ENCODE measurements around the gene GABRA5.
A peak's percentile ranks its signal among the peaks of the same experiment; 100 is the strongest.

The GABRA5 gene

GRCh38 chr15:26890988-26891387, 24.1 kb downstream of the GABRA5 start:
- TF ChIP-seq POU6F1 (CRISPR knock-in tag; IDR thresholded peaks at IDR 0.05; ENCODE audit: borderline replicate concordance, low read depth): no peak
- no peak for ATAC-seq

GRCh38 chr15:26891448-26892181, 24.8 kb downstream of the GABRA5 start:
- TF ChIP-seq OSR1 (CRISPR knock-in tag; IDR thresholded peaks at IDR 0.05): no peak
- no peak for TF ChIP-seq POU6F1 (CRISPR knock-in tag; IDR thresholded peaks at IDR 0.05; ENCODE audit: borderline replicate concordance, low read depth)
- TF ChIP-seq, protein P1, sequence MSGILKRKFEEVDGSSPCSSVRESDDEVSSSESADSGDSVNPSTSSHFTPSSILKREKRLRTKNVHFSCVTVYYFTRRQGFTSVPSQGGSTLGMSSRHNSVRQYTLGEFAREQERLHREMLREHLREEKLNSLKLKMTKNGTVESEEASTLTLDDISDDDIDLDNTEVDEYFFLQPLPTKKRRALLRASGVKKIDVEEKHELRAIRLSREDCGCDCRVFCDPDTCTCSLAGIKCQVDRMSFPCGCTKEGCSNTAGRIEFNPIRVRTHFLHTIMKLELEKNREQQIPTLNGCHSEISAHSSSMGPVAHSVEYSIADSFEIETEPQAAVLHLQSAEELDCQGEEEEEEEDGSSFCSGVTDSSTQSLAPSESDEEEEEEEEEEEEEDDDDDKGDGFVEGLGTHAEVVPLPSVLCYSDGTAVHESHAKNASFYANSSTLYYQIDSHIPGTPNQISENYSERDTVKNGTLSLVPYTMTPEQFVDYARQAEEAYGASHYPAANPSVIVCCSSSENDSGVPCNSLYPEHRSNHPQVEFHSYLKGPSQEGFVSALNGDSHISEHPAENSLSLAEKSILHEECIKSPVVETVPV (CRISPR knock-in tag; IDR thresholded peaks at IDR 0.05): no peak
- ATAC-seq: peak; percentile 88

DNA sequence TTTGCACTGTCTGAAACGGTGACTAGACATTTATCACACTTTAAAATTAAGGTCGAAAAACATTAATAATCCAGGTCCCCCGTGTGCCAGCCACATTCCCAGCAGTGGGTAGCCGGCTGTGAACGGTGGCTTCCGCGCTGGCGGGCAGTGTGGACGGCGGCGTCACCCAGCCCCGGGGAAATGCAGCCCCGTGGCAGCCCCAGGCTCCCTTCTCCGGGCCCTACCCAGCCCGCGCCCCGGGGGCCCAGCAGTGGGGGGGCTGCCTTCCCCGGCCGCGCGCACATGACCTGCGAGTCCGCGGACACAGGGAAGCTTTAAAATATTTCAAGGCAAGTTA, 25.3 kb downstream of the GABRA5 start:
- ATAC-seq: no peak
- TF ChIP-seq PATZ1 (CRISPR knock-in tag; IDR thresholded peaks at IDR 0.05; ENCODE audit: borderline replicate concordance) (no peak), TCF4 (CRISPR knock-in tag; IDR thresholded peaks at IDR 0.05; ENCODE audit: borderline replicate concordance) (no peak), ZNF70 (CRISPR knock-in tag; IDR thresholded peaks at IDR 0.05) (no peak), POU6F1 (CRISPR knock-in tag; IDR thresholded peaks at IDR 0.05; ENCODE audit: borderline replicate concordance, low read depth) (no peak), RARB (CRISPR knock-in tag; IDR thresholded peaks at IDR 0.05) (no peak), BACH2 (CRISPR knock-in tag; IDR thresholded peaks at IDR 0.05; ENCODE audit: borderline replicate concordance) (no peak), GLIS3 (CRISPR knock-in tag; IDR thresholded peaks at IDR 0.05) (no peak), ZNF8 (CRISPR knock-in tag; IDR thresholded peaks at IDR 0.05) (no peak), OSR1 (CRISPR knock-in tag; IDR thresholded peaks at IDR 0.05) (no peak), ZNF565 (CRISPR knock-in tag; conservative IDR thresholded peaks at IDR 0.05; ENCODE audit: low read depth) (no peak), ZFP3 (CRISPR knock-in tag; IDR thresholded peaks at IDR 0.05) (no peak)
- TF ChIP-seq, protein P2, sequence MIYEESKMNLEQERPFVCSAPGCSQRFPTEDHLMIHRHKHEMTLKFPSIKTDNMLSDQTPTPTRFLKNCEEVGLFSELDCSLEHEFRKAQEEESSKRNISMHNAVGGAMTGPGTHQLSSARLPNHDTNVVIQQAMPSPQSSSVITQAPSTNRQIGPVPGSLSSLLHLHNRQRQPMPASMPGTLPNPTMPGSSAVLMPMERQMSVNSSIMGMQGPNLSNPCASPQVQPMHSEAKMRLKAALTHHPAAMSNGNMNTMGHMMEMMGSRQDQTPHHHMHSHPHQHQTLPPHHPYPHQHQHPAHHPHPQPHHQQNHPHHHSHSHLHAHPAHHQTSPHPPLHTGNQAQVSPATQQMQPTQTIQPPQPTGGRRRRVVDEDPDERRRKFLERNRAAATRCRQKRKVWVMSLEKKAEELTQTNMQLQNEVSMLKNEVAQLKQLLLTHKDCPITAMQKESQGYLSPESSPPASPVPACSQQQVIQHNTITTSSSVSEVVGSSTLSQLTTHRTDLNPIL (CRISPR knock-in tag; IDR thresholded peaks at IDR 0.05; ENCODE audit: low read depth): no peak
- TF ChIP-seq, protein P1 (CRISPR knock-in tag; IDR thresholded peaks at IDR 0.05): no peak
- TF ChIP-seq, protein P3, sequence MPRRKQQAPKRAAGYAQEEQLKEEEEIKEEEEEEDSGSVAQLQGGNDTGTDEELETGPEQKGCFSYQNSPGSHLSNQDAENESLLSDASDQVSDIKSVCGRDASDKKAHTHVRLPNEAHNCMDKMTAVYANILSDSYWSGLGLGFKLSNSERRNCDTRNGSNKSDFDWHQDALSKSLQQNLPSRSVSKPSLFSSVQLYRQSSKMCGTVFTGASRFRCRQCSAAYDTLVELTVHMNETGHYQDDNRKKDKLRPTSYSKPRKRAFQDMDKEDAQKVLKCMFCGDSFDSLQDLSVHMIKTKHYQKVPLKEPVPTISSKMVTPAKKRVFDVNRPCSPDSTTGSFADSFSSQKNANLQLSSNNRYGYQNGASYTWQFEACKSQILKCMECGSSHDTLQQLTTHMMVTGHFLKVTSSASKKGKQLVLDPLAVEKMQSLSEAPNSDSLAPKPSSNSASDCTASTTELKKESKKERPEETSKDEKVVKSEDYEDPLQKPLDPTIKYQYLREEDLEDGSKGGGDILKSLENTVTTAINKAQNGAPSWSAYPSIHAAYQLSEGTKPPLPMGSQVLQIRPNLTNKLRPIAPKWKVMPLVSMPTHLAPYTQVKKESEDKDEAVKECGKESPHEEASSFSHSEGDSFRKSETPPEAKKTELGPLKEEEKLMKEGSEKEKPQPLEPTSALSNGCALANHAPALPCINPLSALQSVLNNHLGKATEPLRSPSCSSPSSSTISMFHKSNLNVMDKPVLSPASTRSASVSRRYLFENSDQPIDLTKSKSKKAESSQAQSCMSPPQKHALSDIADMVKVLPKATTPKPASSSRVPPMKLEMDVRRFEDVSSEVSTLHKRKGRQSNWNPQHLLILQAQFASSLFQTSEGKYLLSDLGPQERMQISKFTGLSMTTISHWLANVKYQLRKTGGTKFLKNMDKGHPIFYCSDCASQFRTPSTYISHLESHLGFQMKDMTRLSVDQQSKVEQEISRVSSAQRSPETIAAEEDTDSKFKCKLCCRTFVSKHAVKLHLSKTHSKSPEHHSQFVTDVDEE (CRISPR knock-in tag; IDR thresholded peaks at IDR 0.05): no peak

Data from SK-N-SH treated with all-trans-retinoic acid at 6 μM for 48 hours (cell line).